RKO (cell line): ENCODE results near the gene COL4A2.
"Not testable (repeated sequence)": the region's sequence is repeated elsewhere in the genome, so short reads cannot be mapped to it uniquely, and the experiment has no call there.

Experiments used
- DNase-seq: peaks from one replicate; pipeline ENCODE4 v3.0.0-alpha.2; 2016; ENCODE audit warnings: low spot score

Gene COL4A2

GRCh38 chr13:110496281-110496680, 189.2 kb downstream of the COL4A2 start:
- DNase-seq: no peak

GRCh38 chr13:110497003-110497402, 189.9 kb downstream of the COL4A2 start:
- DNase-seq: no peak

DNA sequence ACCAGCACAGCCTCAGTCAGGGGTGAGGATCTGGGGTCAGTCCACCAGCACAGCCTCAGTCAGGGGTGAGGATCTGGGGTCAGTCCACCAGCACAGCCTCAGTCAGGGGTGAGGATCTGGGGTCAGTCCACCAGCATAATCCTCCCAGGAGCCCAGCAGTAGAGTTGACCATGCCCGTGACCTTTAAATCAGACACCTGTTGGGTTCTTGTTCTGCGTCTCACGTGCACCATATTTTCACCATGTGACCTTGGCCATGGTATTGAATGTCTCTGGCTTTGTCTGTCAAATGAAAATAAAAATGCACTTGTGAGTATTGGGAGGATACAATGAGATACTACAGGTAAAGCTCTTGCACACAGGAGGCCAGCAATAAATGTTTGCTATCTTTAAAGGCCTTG, 190.8 kb downstream of the COL4A2 start:
- DNase-seq: not testable (repeated sequence)

- no peak for DNase-seq
Measured at GRCh38 chr13:110498327-110498726, 191.2 kb downstream of the COL4A2 start.

GRCh38 chr13:110498765-110499164, 191.7 kb downstream of the COL4A2 start:
- DNase-seq: no peak

DNA sequence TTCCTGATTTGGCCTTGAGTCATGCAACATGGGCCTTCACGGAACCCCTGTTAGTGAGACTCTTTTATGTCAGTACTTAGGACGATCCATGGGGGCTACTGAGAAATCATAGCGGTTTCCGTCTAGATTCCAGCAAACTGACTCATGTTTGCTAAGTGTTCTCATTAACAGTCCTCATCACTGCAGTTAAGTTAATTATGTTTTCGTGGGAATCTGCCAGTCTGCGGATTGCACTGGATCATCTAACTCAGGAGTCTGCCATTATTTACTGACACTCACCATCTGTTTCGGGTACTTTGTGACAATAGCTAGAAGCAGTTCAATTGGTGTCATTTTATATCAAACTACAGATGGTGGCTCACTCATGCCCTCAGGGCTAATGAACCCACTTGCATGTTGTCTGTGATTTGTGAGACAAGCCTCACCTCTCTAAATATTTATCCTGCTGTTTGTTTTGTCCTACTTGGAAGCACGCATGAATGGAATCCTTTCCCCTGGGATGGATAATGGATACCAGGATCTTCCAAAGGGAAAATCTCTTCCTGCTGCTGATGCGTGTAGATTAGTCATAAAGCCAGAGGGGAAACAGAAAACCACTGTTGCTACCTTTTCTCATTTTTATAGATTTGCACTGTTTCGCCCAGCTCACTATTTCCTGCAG, 192.7 kb downstream of the COL4A2 start:
- DNase-seq: peak; percentile 10

- DNase-seq: no peak
Measured at GRCh38 chr13:110500341-110500740, 193.3 kb downstream of the COL4A2 start.

DNA sequence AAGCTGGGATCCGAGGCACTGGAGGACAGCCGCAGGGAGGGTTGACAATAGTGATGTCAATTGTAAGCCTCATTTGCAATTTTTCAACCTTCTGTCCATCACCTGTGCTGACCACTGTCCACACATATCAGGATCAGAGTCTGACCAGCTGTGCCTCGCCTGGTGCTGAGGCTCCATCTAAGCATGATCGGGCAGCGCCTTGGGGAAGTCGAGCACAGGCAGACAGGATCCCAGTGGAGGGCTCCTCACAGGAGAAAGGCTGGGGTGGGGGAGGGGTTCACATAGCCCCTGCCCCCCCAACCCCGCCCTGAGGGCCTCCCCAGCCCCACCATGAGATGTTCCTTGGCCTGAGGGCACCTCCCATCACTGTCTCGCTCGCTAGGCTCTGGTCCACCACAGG, 194.1 kb downstream of the COL4A2 start:
- DNase-seq: no peak

GRCh38 chr13:110503037-110503901, 196.2 kb downstream of the COL4A2 start:
- DNase-seq: no peak

DNA sequence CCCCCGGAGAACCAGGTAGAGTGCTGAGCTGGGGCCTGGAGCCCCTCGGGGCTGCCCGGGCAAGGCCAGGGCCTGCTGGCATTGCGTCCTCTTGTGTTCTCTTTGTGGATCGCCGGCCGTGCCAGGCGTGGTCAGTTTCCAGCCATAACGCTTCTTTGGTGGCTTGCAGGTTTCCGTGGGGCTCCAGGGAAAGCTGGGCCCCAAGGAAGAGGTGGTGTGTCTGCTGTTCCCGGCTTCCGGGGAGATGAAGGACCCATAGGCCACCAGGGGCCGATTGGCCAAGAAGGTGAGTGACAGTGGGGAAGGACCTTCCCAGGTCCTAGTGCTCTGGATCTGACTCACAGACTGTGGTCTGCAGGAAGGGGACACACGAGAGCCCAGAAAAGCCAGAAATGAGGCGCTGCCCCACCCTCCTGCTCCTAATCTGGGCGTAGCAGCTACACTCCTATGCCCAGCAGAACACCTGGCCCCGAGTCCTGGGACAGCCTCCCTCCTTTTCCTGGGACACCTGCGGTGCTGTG, 197.0 kb downstream of the COL4A2 start:
- no peak for DNase-seq

GRCh38 chr13:110505594-110505993, 198.5 kb downstream of the COL4A2 start:
- DNase-seq: no peak

DNA sequence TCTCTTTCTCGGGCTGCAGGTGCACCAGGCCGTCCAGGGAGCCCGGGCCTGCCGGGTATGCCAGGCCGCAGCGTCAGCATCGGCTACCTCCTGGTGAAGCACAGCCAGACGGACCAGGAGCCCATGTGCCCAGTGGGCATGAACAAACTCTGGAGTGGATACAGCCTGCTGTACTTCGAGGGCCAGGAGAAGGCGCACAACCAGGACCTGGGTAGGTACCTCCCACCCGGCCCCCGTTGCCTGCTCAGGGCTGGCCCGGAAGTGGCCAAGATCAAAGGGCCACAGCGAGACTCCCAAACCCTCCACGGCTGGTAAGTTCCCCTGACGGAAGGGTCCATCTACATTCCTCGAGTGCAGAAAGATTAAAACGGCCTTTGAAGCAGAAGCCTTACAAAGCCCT, 199.3 kb downstream of the COL4A2 start:
- DNase-seq: no peak

GRCh38 chr13:110506859-110507566, 199.9 kb downstream of the COL4A2 start:
- DNase-seq: no peak

GRCh38 chr13:110507678-110508381, 200.7 kb downstream of the COL4A2 start:
- no peak for DNase-seq

GRCh38 chr13:110509478-110509926, 202.4 kb downstream of the COL4A2 start:
- DNase-seq: no peak

DNA sequence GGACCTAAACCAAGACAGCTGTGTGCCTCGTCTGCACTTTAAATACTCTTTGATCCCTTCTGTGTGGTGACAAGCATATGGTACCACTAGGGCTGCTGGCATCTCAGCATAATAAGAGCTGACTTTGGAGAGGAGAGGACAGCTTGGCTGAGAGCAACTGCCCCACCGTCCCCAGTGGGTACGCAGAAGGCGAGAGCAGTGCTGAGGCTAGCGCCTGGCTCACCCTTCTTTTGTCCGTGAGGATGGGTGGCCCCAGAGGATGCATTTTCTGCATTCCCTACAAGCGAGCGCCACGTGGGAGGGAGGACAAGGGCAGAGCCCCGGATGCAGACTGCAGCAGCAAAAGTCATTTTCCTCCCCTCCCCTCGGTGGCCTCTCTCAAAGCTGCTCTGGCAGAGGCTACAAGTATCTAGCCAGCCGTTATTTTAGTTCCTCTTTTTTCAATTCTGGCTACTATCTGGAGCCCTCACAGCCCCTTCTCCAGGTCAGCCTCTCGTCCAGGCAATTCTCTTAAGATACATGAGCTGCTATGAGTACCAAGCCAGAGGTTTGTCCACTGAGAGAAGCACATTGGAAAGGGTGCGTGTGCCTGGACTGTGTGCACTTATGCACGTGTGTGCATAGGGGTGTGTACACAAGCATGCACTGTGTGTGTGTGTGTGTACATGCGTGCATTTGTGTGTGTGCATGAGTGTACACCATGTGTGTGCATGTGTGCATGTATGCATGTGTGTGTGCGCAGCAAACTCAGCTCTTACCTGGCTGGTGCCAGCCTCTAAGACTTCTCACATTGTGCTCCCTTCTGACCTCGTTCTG, 203.1 kb downstream of the COL4A2 start:
- DNase-seq: no peak

GRCh38 chr13:110511509-110512181, 204.6 kb downstream of the COL4A2 start:
- no peak for DNase-seq

- no peak for DNase-seq
Measured at GRCh38 chr13:110512198-110512740, 205.2 kb downstream of the COL4A2 start.

GRCh38 chr13:110516500-110516899, 209.4 kb downstream of the COL4A2 start:
- no peak for DNase-seq
